Fibroblast of peridontal ligament (primary cell): Measurements from ENCODE around the gene TNNT2.

Experiments
- DNase-seq: peaks from one replicate; pipeline ENCODE4 v3.0.0-alpha.2; 2010; ENCODE audit errors: extremely low read depth

Gene TNNT2

GRCh38 chr1:201376464-201377374 lies 761 bp downstream of the TNNT2 start:
- no peak for DNase-seq

GRCh38 chr1:201376107-201376463 lies 1.4 kb downstream of the TNNT2 start:
- no peak for DNase-seq

- DNase-seq, result no peak
Measured at GRCh38 chr1:201375169-201375568, 2.3 kb downstream of the TNNT2 start.

- no peak for DNase-seq
Measured at GRCh38 chr1:201374364-201374763, 3.1 kb downstream of the TNNT2 start.

GRCh38 chr1:201371792-201372191 lies 5.7 kb downstream of the TNNT2 start:
- no peak for DNase-seq

- DNase-seq, result no peak
Measured at GRCh38 chr1:201371276-201371675, 6.2 kb downstream of the TNNT2 start.

- no peak for DNase-seq
Measured at GRCh38 chr1:201370500-201370899, 7.0 kb downstream of the TNNT2 start.

GRCh38 chr1:201369209-201369608 lies 8.3 kb downstream of the TNNT2 start:
- DNase-seq, result no peak

GRCh38 chr1:201366696-201367095 lies 10.8 kb downstream of the TNNT2 start:
- DNase-seq, result no peak

GRCh38 chr1:201365251-201365650 lies 12.2 kb downstream of the TNNT2 start:
- DNase-seq, result no peak

- no peak for DNase-seq
Measured at GRCh38 chr1:201364808-201365105, 12.7 kb downstream of the TNNT2 start.

GRCh38 chr1:201363467-201363866 lies 14.0 kb downstream of the TNNT2 start:
- no peak for DNase-seq

- DNase-seq, result no peak
Measured at GRCh38 chr1:201362906-201363305, 14.6 kb downstream of the TNNT2 start.

- DNase-seq, result peak; percentile 35
Measured at GRCh38 chr1:201361652-201362504, 15.6 kb downstream of the TNNT2 start.

GRCh38 chr1:201360901-201361651 lies 16.4 kb downstream of the TNNT2 start:
- no peak for DNase-seq

- no peak for DNase-seq
Measured at GRCh38 chr1:201360486-201360885, 17.0 kb downstream of the TNNT2 start.

GRCh38 chr1:201359873-201360210 lies 17.6 kb downstream of the TNNT2 start:
- no peak for DNase-seq

GRCh38 chr1:201359031-201359872 lies 18.2 kb downstream of the TNNT2 start:
- no peak for DNase-seq

GRCh38 chr1:201358596-201358995 lies 18.9 kb downstream of the TNNT2 start:
- DNase-seq, result no peak

- DNase-seq, result no peak
Measured at GRCh38 chr1:201357636-201358348, 19.7 kb downstream of the TNNT2 start.

GRCh38 chr1:201357211-201357610 lies 20.3 kb downstream of the TNNT2 start:
- DNase-seq, result no peak
